GM06990 (cell line): ENCODE results near the gene ITPA.

Experiments used
- DNase-seq: peaks from one replicate; pipeline ENCODE4 v3.0.0-alpha.2; 2011; ENCODE audit not compliant: insufficient read length; ENCODE audit errors: extremely low read depth
- H3K27me3 ChIP-seq: replicated peaks from 2 replicates; pipeline ENCODE4 v1.6.0; 2011; ENCODE audit warnings: low read length; ENCODE audit not compliant: control insufficient read depth, insufficient read depth
- H3K36me3 ChIP-seq: 2 replicates; pipeline ENCODE4 v1.5.1; 2011; ENCODE audit warnings: low read length; ENCODE audit not compliant: control insufficient read depth, insufficient read depth
- H3K4me3 ChIP-seq: replicated peaks from 2 replicates; pipeline ENCODE4 v1.5.1; 2011; ENCODE audit warnings: low read depth, mild to moderate bottlenecking, control low read depth, low read length
- TF ChIP-seq, protein P1 (sequence below): IDR thresholded peaks from 2 replicates; pipeline ENCODE4 v1.5.1; 2011; ENCODE audit warnings: low read length, control low read depth, mild to moderate bottlenecking, inconsistent platforms; ENCODE audit not compliant: insufficient read depth, poor library complexity, severe bottlenecking

Gene ITPA

DNA sequence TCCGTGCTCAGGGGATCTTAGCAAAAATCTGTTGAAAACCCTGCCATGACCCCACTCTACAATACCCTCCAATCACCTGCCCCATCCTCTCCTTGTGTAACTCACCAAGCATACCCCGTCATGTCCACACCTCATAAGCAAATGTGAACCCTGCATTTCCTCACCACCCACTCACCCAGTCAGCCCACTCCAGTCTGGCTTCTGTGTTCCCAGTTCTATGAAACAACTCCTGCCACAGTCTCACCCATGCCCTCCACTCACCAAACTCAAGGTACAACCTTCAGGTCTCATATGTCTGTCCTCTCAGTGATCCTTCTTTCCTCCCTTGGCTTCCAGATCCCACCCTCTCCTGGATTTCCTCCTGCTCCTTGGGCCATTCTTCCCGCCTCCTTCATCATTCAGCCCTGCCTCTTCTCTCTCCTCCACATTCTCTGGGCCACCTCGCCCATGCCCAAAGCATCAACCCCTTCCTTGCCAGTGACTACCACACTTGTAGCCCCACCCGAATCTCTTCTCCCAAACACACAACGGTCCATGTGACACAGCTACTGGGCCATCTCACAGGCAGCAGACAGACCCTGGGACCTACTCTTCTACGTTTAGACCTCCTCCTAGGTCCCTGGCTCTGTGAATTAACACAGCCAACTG is 13.6 kb upstream of the ITPA start:
- Histone ChIP-seq H3K4me3 (no peak overlapping the region), H3K36me3 (peaks cover 48% of the 10 kb centered on the region), H3K27me3 (no peaks in the 10 kb centered on the region)
- TF ChIP-seq, protein P1, sequence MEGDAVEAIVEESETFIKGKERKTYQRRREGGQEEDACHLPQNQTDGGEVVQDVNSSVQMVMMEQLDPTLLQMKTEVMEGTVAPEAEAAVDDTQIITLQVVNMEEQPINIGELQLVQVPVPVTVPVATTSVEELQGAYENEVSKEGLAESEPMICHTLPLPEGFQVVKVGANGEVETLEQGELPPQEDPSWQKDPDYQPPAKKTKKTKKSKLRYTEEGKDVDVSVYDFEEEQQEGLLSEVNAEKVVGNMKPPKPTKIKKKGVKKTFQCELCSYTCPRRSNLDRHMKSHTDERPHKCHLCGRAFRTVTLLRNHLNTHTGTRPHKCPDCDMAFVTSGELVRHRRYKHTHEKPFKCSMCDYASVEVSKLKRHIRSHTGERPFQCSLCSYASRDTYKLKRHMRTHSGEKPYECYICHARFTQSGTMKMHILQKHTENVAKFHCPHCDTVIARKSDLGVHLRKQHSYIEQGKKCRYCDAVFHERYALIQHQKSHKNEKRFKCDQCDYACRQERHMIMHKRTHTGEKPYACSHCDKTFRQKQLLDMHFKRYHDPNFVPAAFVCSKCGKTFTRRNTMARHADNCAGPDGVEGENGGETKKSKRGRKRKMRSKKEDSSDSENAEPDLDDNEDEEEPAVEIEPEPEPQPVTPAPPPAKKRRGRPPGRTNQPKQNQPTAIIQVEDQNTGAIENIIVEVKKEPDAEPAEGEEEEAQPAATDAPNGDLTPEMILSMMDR, result no peak
- no peak for DNase-seq

DNA sequence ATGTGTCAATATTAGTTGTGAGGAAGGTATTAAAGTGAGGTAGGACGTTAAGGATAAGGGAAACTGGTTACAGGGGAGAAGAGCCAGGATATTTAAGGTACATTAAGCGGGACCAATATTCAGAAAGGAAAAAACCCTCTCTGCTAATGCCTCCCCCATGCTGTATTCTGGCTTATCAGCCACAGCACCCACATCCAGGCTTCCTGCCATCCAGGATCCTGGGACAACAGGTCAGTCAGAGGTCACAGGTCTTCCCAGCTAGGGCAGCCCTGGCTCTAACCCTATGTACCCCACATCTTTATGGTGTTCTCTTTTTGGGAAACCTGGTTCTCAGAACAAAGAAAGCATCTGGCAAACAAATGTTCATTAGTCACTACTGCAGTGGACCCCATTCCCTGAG is 10.1 kb upstream of the ITPA start:
- H3K4me3 ChIP-seq, result no peak overlapping the region
- TF ChIP-seq, protein P1, result no peak
- H3K27me3 ChIP-seq, result no peaks in the 10 kb centered on the region
- peaks cover 24% of the 10 kb centered on the region for H3K36me3 ChIP-seq
- DNase-seq, result no peak

DNA sequence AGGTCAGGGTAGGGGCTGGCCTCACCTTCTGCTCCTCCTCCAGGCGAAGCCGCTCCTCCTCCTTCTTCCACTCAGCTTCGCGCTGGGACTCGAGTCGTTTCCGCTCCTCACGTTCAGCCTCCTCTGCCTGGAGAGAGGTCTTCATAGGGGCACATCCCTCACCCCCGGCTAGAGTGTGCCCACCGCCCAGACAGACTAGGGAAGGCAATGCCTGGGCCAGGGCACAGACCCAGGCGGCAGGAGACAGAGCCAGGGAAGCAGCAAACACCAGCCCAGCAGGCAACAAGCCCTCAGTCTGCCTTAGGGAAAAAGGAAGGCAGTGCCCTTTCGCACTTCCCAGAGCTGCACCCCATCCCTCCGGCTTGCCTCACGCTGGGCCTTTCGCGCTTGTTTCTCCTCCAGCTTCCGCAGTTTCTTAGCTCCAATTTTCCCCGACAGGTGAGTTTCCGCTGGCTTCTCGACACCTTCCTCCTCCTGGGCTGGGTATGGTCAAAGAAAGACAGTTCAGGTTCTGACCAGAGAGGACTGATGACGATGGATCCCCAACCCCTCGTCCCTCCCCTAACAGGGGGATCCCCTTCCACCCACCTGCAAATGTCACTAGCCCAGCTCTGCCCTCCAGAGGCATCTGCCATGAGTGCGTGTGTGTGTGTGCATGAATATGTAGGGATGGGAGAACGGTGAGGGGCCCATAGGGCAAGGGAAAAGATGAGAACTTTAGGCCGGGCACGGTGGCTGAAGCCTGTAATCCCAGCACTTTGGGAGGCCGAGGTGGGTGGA is 9.1 kb upstream of the ITPA start:
- H3K27me3 ChIP-seq, result no peaks in the 10 kb centered on the region
- no peak for DNase-seq
- peaks cover 14% of the 10 kb centered on the region for H3K36me3 ChIP-seq

DNA sequence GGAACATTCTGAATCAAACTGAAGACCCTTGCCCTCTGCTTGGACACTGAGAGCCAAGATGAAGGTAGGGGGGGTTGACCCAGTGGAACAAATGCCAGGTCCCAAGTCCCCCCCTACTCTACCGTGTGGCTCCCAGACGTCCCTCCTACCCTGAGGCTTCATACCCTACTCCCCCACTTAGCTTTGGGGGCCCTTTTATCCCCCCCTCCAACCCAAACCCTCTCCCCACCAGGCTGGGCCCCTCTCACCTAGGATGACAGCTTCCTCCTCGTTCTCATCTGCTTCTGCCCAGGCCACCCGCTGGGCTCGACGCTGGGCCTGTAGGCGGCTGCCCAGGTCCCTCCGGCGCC is 6.4 kb upstream of the ITPA start:
- TF ChIP-seq, protein P1, result no peak
- H3K4me3 ChIP-seq, result peak overlapping the region; percentile 95
- H3K36me3 ChIP-seq, result peaks cover 7% of the 10 kb centered on the region
- no peaks in the 10 kb centered on the region for H3K27me3 ChIP-seq
- DNase-seq, result no peak

More for the DNA sequence above, 9.1 kb upstream of the ITPA start:
- TF ChIP-seq, protein P1, result no peak
- no peak overlapping the region for H3K4me3 ChIP-seq

DNA sequence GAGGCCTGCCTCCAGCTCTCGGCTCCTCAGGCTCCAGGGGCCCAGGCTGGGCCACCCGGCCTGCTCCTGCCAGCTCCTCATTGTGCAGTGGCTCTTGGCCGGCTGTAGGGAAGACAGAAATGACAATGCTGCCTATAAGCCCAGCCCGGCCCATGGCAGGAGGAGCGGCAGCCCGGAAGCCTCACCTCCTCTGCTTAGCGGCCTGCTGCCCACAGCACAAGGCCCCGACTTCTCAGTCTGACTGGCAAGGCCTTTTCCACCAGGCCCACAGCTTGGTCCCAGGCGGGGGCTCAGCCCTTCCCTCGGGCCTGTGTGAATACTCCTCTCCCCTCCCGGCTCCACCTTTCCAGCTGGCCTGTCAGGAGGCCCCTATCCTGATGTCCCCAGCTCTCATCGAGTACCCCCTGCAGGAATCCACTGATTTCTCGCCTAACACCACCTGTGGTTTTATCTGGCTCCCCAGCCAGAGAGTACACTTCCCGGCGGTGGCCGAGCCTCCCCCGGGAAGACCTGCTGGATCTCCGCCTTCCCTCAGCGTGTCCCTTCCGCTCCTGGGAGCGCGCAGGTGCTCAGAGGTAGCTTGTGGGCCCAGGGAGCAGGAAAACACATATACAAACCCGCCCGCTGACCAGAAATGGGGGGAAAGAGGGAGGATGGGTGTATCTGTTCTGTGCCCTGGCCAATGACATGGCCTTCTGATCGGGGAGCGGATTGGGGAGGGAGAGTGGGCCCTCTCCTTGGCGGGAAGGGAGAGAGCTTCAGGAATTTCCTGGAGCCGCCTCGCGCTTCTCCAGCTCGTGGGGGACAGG is 5.8 kb upstream of the ITPA start:
- DNase-seq, result peak; percentile 59
- TF ChIP-seq, protein P1, result no peak
- Histone ChIP-seq H3K4me3 (peak overlapping the region; percentile 95), H3K27me3 (no peaks in the 10 kb centered on the region), H3K36me3 (peaks cover 7% of the 10 kb centered on the region)
